ENCODE measurements around the gene PLXNA3.

The PLXNA3 gene

GRCh38 chrX:154506483-154507332 is 48.6 kb downstream of the PLXNA3 start:
- no peak for DNase-seq

GRCh38 chrX:154507673-154508383 is 49.7 kb downstream of the PLXNA3 start:
- no peak for DNase-seq

- no peak for DNase-seq
Measured at GRCh38 chrX:154508384-154508745, 50.3 kb downstream of the PLXNA3 start.

- no peak for DNase-seq
Measured at GRCh38 chrX:154509455-154509854, 51.4 kb downstream of the PLXNA3 start.

GRCh38 chrX:154511761-154512160 is 53.7 kb downstream of the PLXNA3 start:
- no peak for DNase-seq

- DNase-seq: no peak
Measured at GRCh38 chrX:154512879-154513553, 54.9 kb downstream of the PLXNA3 start.

GRCh38 chrX:154513716-154514115 is 55.6 kb downstream of the PLXNA3 start:
- no peak for DNase-seq

- no peak for DNase-seq
Measured at GRCh38 chrX:154515090-154515965, 57.2 kb downstream of the PLXNA3 start.

GRCh38 chrX:154515966-154516655 is 58.0 kb downstream of the PLXNA3 start, which contains the start of gene FAM3A:
Gene FAM3A (minus strand): TSS chrX:154516232. CDS start chrX:154515772, 460 bp downstream.
- DNase-seq: peak; percentile 71

- no peak for DNase-seq
Measured at GRCh38 chrX:154516656-154517100, 58.6 kb downstream of the PLXNA3 start.

- DNase-seq: no peak
Measured at GRCh38 chrX:154517101-154517781, 59.2 kb downstream of the PLXNA3 start.

GRCh38 chrX:154519389-154519788 is 61.3 kb downstream of the PLXNA3 start:
- no peak for DNase-seq

GRCh38 chrX:154525606-154526490 is 67.8 kb downstream of the PLXNA3 start:
- no peak for DNase-seq

- DNase-seq: peak; percentile 43
Measured at GRCh38 chrX:154526901-154527675, 69.0 kb downstream of the PLXNA3 start.
